HepG2 (cell line): ENCODE data around the gene CHADL. TPM values are rescaled to one million over a fixed set of nuclear protein-coding genes. Genes with fewer than 3 reads are reported as not detected.

Experiments
- ATAC-seq: fragments of 200-7000 bp; cut with Tn5 transposase; 3 replicates; pipeline ENCODE4 v1.9.1; 2020; ENCODE audit warnings: mild to moderate bottlenecking, moderate library complexity
- BruUV-seq: library from RNA; stranded (reverse); fragments of 400-500 nt; replicated peaks from 2 replicates; lab custom pipeline; 2021; lab: Mats Ljungman, UMichigan
- CTCF ChIA-PET: fragments of 300-600 bp; formaldehyde crosslinking; extraction: SDS; loops from one replicate; lab custom pipeline; 2021; ENCODE audit warnings: low total read pairs, inconsistent platforms, low intra/inter-chr PET ratio; lab: Yijun Ruan, JAX
- POLR2A ChIA-PET: fragments of 350-600 bp; sonication (Branson Sonifier 250); formaldehyde crosslinking; loops from one replicate; lab custom pipeline; 2020; ENCODE audit warnings: antibody characterized with exemption, inconsistent platforms; lab: Yijun Ruan, JAX
- DNase-seq: peaks from one replicate; pipeline ENCODE4 v3.0.0-alpha.2; 2015; ENCODE audit warnings: low spot score
- FAIRE-seq: peaks from 3 replicates; lab custom pipeline; 2011; peaks lifted over from hg19 to GRCh38; lab: Jason Lieb, UNC
- H2AFZ ChIP-seq: one replicate; pipeline ENCODE4 v1.6.1; 2011; ENCODE audit warnings: low read length, inconsistent platforms
- H3K27ac ChIP-seq: fragments of 300-600 bp; 3 replicates; pipeline ENCODE4 v1.8.0; 2011; ENCODE audit warnings: mixed run types, mild to moderate bottlenecking, mixed read lengths, low read length, inconsistent platforms; ENCODE audit not compliant: insufficient read depth; ENCODE audit errors: extremely low read length
- H3K27me3 ChIP-seq, 2 experiments: fragments of 200-600 bp in 1 of 2; 2 replicates in 1 of 2; 3 replicates in 1 of 2; pipeline versions ENCODE4 v1.6.0 to v1.8.0; 2011; ENCODE audit warnings: low read length in 2 of 2, mild to moderate bottlenecking in 2 of 2, moderate library complexity in 2 of 2, inconsistent platforms in 1 of 2; ENCODE audit not compliant: insufficient read depth in 2 of 2, control insufficient read depth in 1 of 2
- H3K36me3 ChIP-seq, 2 experiments: fragments of 200-600 bp in 1 of 2; replicated peaks in 1 of 2; 2 replicates in 1 of 2; 3 replicates in 1 of 2; pipeline versions ENCODE4 v1.5.1 to v1.8.0; 2011; ENCODE audit warnings: low read length in 2 of 2, inconsistent platforms in 1 of 2; ENCODE audit not compliant: insufficient read depth in 2 of 2, control insufficient read depth in 1 of 2
- H3K4me1 ChIP-seq: 2 replicates; pipeline ENCODE4 v1.5.1; 2012; ENCODE audit warnings: low read length, inconsistent platforms; ENCODE audit not compliant: insufficient read depth
- H3K4me2 ChIP-seq: 2 replicates; pipeline ENCODE4 v1.6.0; 2011; ENCODE audit warnings: low read depth, low read length, inconsistent platforms
- H3K4me3 ChIP-seq, 3 experiments: fragments of 200-600 bp in 1 of 3; sonication (generic), shearing (Covaris generic) in 1 of 3; replicated peaks in 1 of 3; 2 replicates each; pipeline ENCODE4 v1.5.1; 2011 to 2016; ENCODE audit warnings: low read length in 3 of 3, inconsistent platforms in 2 of 3, low read depth in 2 of 3, mild to moderate bottlenecking in 2 of 3, control low read depth in 1 of 3, mixed read lengths in 1 of 3; ENCODE audit not compliant: insufficient read depth in 1 of 3
- H3K79me2 ChIP-seq: one replicate; pipeline ENCODE4 v1.6.1; 2011; ENCODE audit warnings: low read length, inconsistent platforms; ENCODE audit not compliant: insufficient read depth
- H3K9ac ChIP-seq: 2 replicates; pipeline ENCODE4 v1.6.0; 2011; ENCODE audit warnings: mild to moderate bottlenecking, low read depth, low read length, inconsistent platforms; ENCODE audit not compliant: insufficient read depth
- H3K9me3 ChIP-seq: 2 replicates; pipeline ENCODE4 v1.5.1; 2012; ENCODE audit warnings: mild to moderate bottlenecking, low read length
- H4K20me1 ChIP-seq: 2 replicates; pipeline ENCODE4 v1.6.0; 2011; ENCODE audit warnings: inconsistent platforms, mild to moderate bottlenecking, low read length, moderate library complexity; ENCODE audit not compliant: insufficient read depth
- DNMT3B ChIP-seq: conservative IDR thresholded peaks from 2 replicates; pipeline ENCODE4 v1.6.1; 2016; ENCODE audit warnings: missing biosample characterization, control low read depth
- FIP1L1 ChIP-seq: fragments of 200-400 bp; formaldehyde crosslinking; IDR thresholded peaks from 2 replicates; pipeline ENCODE4 v1.6.1; 2018; ENCODE audit warnings: low read depth, mild to moderate bottlenecking, low read length, moderate library complexity, borderline replicate concordance; ENCODE audit not compliant: insufficient read depth
- GLI4 ChIP-seq: sonication (generic); formaldehyde crosslinking; IDR thresholded peaks from 2 replicates; pipeline ENCODE4 v1.5.1; 2020; ENCODE audit warnings: missing genetic modification reagents, mild to moderate bottlenecking, moderate library complexity, borderline replicate concordance
- IRF2 ChIP-seq: IDR thresholded peaks from 2 replicates; pipeline ENCODE4 v1.6.1; 2018; ENCODE audit warnings: missing genetic modification reagents, missing compliant biosample characterization
- IRX3 ChIP-seq: sonication (generic); formaldehyde crosslinking; IDR thresholded peaks from 2 replicates; pipeline ENCODE4 v1.8.1; 2023; ENCODE audit warnings: mild to moderate bottlenecking, low read depth, missing genetic modification reagents, borderline replicate concordance
- MYC ChIP-seq: sonication (generic); formaldehyde crosslinking; IDR thresholded peaks from 2 replicates; pipeline ENCODE4 v1.9.0; 2021; ENCODE audit warnings: missing genetic modification reagents, borderline replicate concordance
- PAX8 ChIP-seq: sonication (generic); formaldehyde crosslinking; IDR thresholded peaks from 2 replicates; pipeline ENCODE4 v1.8.0; 2022; ENCODE audit warnings: mild to moderate bottlenecking, missing genetic modification reagents, borderline replicate concordance
- POLR2AphosphoS2 ChIP-seq: IDR thresholded peaks from 2 replicates; pipeline ENCODE4 v1.6.1; 2011; ENCODE audit warnings: low read depth, low read length, improper control_type of control experiment
- SALL1 ChIP-seq: sonication (generic); formaldehyde crosslinking; IDR thresholded peaks from 2 replicates; pipeline ENCODE4 v1.8.0; 2022; ENCODE audit warnings: mild to moderate bottlenecking, missing genetic modification reagents
- SMC3 ChIP-seq: IDR thresholded peaks from 2 replicates; pipeline ENCODE4 v1.6.1; 2011; ENCODE audit warnings: low read length, improper control_type of control experiment
- SOX5 ChIP-seq: IDR thresholded peaks from 2 replicates; pipeline ENCODE4 v1.6.1; 2016; ENCODE audit warnings: borderline replicate concordance
- XRCC5 ChIP-seq: fragments of 200-400 bp; formaldehyde crosslinking; optimal IDR thresholded peaks from 2 replicates; pipeline ENCODE3; 2017; ENCODE audit warnings: mild to moderate bottlenecking, low read length
- ZNF17 ChIP-seq: sonication (generic); formaldehyde crosslinking; IDR thresholded peaks from 2 replicates; pipeline ENCODE4 v1.5.0; 2020; ENCODE audit warnings: mild to moderate bottlenecking, missing genetic modification reagents
- WGBS: methylation state at CpG from one replicate; pipeline ENCODE4 v1.1.6; 2017; ENCODE audit warnings: low lambda C conversion rate; 5-methylcytosine and 5-hydroxymethylcytosine counted together
- in situ Hi-C: cut with HindIII; loops from 2 replicates; pipeline ENCODE4 v1.10.0; 2017; ENCODE audit warnings: low pct_unique_long_range_greater_than_20kb; ENCODE audit not compliant: extremely low pct_ligation_motif_present
- intact Hi-C: fragments of 100-400 bp; cut with micrococcal nuclease; formaldehyde crosslinking; loops from one replicate; pipeline ENCODE4 v1.10.0; 2022; ENCODE audit not compliant: unreplicated experiment
- polyA plus RNA-seq, 8 experiments: library from polyadenylated mRNA; depleted of rRNA in 3 of 8; stranded (reverse) in 7 of 8; unstranded in 1 of 8; fragments of >200 nt; fragmentation: Illumina TruSeq in 4 of 8; extraction: Trizol in 4 of 8; gene quantifications; 2 replicates each; pipeline versions ENCODE4 v1.2.1 to v1.2.3, GENCODE V29; 2011 to 2016; ENCODE audit warnings: low read depth in 4 of 8, missing spikeins in 1 of 8, mixed read lengths in 1 of 8; ENCODE audit not compliant: insufficient read depth in 1 of 8
- total RNA-seq, 5 experiments: library from RNA; depleted of rRNA; stranded (reverse); fragments of >200 nt; fragmentation: Illumina TruSeq; extraction: Trizol; gene quantifications; 2 replicates each; pipeline ENCODE4 v1.2.3, GENCODE V29; 2016; ENCODE audit warnings: low read depth in 1 of 5
- TF ChIP-seq, protein P1 (sequence below): sonication (generic); formaldehyde crosslinking; conservative IDR thresholded peaks from 2 replicates; pipeline ENCODE4 v1.4.0; 2020; ENCODE audit warnings: missing genetic modification reagents
- TF ChIP-seq, protein P2 (sequence below): sonication (generic); formaldehyde crosslinking; IDR thresholded peaks from 2 replicates; pipeline ENCODE4 v1.4.0; 2020; ENCODE audit warnings: mild to moderate bottlenecking, missing genetic modification reagents

Gene CHADL
- total and polyA plus RNA-seq, 2 of the 13 experiments (the other 11 are each of a cell fraction or from before 2014, with no cell fraction given) = 2.8 to 8.1 TPM

DNA sequence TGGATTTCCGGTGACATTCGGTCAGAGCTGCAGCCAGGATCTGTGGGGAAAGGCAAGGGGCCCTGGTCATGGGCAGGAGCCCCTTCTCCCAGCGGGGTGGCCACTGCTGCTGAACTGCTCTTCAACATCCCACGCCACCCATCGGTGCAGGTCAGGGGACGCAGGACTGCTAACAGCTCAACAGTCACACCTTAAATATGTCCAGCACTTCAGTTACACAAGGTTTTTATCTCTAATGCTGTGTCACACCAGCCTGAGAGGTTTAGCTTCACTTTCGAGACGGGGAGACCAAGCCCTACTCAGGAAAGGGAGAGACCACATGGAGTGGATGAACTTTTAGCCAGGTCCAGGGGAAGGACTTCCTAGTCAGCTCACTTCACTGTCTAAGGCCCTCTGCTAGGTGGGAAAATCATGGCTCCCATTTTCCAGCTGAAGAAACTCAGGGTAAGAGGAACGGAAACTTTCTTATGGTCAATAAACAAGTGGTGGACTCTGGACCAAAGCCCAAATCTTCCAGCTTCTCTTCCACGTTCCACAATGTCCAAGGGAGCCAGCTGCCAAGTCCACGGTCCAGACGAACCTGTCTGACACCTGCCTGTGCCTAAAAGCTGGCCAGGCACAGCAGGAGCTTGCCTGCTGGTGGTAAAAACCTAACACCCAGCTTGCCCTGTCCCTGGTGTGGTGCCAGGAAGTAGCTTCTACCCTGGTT lies 21.0 kb upstream of the CHADL start:
- no peak overlapping the region for H2AFZ ChIP-seq
- in situ Hi-C loops (no loop called here), intact Hi-C loops (no loop called here)
- H3K4me2 ChIP-seq = no peak overlapping the region
- H3K4me3 ChIP-seq = no peak overlapping the region
- no peaks in the 10 kb centered on the region for H3K27me3 ChIP-seq
- ChIA-PET CTCF (no interaction called here), POLR2A (no interaction called here)
- WGBS = 85% methylated on average over 11 of the region's 12 CpGs
- H4K20me1 ChIP-seq = no peaks in the 10 kb centered on the region
- no TSS peak for BruUV-seq
- DNase-seq (no peak), ATAC-seq (no peak), FAIRE-seq (no peak)
- H3K9me3 ChIP-seq = no peaks in the 10 kb centered on the region
- peaks cover 48 to 84% of the 10 kb centered on the region in 2 experiments for H3K36me3 ChIP-seq
- H3K9ac ChIP-seq = no peak overlapping the region
- no peak overlapping the region for H3K27ac ChIP-seq
- no peaks in the 10 kb centered on the region for H3K4me1 ChIP-seq
- no peaks in the 10 kb centered on the region for H3K79me2 ChIP-seq
- TF ChIP-seq SMC3 (no peak), SALL1 (CRISPR knock-in tag) (no peak), ZNF17 (CRISPR knock-in tag) (no peak), MYC (CRISPR knock-in tag) (no peak), IRF2 (CRISPR knock-in tag) (no peak), FIP1L1 (no peak), GLI4 (CRISPR knock-in tag) (no peak), SOX5 (no peak), XRCC5 (no peak), POLR2AphosphoS2 (no peak), PAX8 (no peak), DNMT3B (CRISPR knock-in tag) (no peak), IRX3 (CRISPR knock-in tag) (no peak)
- TF ChIP-seq, protein P1, sequence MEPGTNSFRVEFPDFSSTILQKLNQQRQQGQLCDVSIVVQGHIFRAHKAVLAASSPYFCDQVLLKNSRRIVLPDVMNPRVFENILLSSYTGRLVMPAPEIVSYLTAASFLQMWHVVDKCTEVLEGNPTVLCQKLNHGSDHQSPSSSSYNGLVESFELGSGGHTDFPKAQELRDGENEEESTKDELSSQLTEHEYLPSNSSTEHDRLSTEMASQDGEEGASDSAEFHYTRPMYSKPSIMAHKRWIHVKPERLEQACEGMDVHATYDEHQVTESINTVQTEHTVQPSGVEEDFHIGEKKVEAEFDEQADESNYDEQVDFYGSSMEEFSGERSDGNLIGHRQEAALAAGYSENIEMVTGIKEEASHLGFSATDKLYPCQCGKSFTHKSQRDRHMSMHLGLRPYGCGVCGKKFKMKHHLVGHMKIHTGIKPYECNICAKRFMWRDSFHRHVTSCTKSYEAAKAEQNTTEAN = no peak
- TF ChIP-seq, protein P2, sequence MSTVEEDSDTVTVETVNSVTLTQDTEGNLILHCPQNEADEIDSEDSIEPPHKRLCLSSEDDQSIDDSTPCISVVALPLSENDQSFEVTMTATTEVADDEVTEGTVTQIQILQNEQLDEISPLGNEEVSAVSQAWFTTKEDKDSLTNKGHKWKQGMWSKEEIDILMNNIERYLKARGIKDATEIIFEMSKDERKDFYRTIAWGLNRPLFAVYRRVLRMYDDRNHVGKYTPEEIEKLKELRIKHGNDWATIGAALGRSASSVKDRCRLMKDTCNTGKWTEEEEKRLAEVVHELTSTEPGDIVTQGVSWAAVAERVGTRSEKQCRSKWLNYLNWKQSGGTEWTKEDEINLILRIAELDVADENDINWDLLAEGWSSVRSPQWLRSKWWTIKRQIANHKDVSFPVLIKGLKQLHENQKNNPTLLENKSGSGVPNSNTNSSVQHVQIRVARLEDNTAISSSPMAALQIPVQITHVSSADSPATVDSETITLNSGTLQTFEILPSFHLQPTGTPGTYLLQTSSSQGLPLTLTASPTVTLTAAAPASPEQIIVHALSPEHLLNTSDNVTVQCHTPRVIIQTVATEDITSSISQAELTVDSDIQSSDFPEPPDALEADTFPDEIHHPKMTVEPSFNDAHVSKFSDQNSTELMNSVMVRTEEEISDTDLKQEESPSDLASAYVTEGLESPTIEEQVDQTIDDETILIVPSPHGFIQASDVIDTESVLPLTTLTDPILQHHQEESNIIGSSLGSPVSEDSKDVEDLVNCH = no peak
- TF ChIP-seq, all 625 proteins: peak for 0
